CD4-positive, alpha-beta T cell treated with Interleukin-2 at 100 ng/mL for 4 hours (primary cell): ENCODE results near the gene F2.

Source experiments
- DNase-seq: peaks from one replicate; pipeline ENCODE4 v3.0.0-alpha.2; 2020; ENCODE audit warnings: low spot score

The F2 gene

DNA sequence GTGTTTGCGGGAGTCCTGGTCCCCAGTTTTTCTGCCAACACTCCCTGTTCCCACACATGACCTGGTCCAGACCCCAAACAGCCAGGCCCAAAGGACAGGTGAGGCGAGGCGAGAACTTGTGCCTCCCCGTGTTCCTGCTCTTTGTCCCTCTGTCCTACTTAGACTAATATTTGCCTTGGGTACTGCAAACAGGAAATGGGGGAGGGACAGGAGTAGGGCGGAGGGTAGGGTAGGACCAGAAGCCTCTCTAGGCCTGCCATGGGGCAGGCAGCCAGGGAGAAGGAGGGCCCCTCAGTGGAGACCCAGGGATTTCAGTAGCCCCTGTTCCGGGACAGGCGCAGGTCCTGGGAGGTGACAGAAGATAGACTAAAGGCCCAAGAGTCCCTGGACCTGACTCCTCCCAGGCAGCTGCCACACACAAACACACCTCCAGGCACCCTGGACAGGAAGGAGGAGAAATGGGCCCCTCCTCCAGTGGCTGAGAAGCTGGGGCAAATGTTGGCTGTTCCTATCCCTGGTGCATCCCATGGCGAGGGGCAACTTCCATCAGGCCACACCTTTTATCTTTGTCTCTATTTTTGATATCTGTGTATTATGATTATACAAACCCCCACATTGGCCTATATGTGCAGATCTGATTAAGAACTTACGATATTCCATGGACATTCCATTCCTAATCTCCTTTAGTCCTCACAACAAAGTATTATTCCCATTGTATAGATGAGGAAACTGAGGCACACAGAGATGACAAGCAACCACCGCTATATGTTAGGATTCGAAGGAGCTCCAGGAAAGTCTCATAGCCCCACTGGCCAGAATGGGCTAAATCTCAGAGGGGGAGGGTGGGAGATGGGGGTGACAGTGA lies 626 bp upstream of the F2 start:
- no peak for DNase-seq

GRCh38 chr11:46719543-46720218 lies 668 bp downstream of the F2 start:
- DNase-seq: no peak

DNA sequence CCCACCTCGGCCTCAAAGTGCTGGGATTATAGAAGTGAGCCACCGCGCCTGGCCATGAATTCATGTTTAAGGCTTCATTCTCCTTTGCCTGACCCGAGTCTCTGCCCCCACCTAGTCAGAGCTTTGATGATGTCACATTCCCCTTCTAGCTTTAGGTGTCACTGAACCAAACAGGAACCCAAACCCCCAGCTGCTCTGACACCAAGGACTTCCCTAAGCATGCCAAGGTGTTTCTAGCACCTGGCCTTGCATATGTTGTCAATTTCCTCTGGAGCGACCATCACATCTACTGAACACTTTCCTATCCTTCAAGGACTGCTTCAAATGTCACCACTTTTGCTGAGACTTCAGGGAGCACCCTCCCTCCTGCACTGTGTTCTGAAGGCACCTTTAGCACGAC lies 2.3 kb downstream of the F2 start:
- no peak for DNase-seq

DNA sequence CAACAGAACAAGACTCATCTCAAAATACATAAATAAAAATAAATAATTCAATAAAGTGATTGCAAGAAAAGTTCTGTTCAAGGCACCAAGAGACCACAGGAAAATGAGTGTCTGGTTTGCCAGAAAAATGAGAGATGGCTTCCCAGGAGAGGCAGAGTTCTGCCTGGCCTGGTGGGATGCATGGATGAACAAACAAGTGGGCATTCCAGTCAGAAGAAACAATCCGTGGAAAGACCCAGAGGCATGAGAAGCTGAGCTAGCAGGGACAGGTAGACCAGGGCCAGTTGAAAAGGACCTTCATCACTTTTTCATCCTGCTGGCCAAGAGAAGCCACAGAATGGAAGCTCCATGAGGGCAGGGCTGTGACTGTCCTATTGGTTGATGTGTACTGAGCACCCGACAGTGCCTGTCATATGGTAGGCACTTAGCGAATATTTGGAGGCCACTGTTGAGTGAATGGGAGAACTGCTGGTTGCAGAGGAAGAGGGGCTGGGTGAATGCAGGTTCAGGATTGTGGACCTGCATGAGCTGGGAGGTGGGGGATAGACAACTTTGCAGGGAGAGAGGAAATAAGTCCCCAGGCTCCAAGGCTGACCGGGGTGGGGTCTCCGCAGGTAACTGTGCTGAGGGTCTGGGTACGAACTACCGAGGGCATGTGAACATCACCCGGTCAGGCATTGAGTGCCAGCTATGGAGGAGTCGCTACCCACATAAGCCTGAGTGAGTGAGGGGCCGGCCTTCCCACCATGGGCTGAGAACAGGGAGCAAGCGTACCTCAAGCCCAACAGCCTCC lies 3.7 kb downstream of the F2 start:
- DNase-seq: no peak

- no peak for DNase-seq
Observed at GRCh38 chr11:46723359-46723680, 4.3 kb downstream of the F2 start.

- no peak for DNase-seq
Observed at GRCh38 chr11:46724088-46724487, 5.1 kb downstream of the F2 start.

DNA sequence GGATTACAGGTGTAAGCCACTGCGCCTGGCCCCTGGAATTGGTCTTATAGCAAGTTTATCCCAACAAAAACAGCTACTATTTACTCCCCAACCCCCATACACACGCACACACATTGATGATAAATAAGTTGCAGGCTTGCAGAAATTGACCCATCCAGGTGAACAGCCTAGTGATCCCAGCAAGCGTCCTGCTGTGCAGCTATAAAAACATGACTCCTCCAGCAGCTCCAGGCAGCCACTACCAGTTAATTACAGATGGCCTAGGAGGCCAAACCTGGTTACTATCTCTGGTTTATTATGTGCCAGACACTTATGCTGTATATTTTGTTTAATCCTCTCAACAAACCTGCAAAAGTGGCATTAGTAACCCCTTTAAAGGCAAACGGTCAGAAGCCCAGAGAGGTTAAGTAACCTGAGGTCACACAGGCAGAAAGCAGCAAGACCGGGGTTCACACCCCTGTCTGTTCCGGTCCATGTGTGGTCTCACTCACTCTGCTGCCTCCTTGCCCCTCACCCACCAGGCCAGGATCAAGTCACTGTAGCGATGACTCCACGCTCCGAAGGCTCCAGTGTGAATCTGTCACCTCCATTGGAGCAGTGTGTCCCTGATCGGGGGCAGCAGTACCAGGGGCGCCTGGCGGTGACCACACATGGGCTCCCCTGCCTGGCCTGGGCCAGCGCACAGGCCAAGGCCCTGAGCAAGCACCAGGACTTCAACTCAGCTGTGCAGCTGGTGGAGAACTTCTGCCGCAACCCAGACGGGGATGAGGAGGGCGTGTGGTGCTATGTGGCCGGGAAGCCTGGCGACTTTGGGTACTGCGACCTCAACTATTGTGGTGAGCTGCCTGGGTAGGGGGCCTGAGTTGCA lies 6.6 kb downstream of the F2 start:
- no peak for DNase-seq

DNA sequence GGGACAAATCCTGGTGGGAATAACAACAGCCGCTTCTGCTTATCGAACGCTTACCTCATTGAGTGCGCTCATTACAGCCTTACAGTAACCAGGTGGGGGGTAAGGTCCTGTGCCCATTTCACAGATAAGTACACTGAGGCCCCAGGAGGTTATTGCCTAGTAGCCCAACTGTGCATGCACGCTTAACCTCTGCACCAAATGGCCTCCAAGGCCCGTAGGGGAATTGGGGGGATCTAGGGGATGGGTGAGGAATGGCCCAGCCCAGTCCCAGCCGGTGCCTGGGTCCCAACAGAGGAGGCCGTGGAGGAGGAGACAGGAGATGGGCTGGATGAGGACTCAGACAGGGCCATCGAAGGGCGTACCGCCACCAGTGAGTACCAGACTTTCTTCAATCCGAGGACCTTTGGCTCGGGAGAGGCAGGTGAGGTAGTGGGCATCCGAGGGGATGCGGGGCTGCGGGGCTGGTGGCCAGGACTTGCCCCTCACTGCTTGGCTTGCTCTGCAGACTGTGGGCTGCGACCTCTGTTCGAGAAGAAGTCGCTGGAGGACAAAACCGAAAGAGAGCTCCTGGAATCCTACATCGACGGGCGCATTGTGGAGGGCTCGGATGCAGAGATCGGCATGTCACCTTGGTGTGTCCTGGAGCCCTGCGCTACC lies 7.3 kb downstream of the F2 start:
- no peak for DNase-seq

DNA sequence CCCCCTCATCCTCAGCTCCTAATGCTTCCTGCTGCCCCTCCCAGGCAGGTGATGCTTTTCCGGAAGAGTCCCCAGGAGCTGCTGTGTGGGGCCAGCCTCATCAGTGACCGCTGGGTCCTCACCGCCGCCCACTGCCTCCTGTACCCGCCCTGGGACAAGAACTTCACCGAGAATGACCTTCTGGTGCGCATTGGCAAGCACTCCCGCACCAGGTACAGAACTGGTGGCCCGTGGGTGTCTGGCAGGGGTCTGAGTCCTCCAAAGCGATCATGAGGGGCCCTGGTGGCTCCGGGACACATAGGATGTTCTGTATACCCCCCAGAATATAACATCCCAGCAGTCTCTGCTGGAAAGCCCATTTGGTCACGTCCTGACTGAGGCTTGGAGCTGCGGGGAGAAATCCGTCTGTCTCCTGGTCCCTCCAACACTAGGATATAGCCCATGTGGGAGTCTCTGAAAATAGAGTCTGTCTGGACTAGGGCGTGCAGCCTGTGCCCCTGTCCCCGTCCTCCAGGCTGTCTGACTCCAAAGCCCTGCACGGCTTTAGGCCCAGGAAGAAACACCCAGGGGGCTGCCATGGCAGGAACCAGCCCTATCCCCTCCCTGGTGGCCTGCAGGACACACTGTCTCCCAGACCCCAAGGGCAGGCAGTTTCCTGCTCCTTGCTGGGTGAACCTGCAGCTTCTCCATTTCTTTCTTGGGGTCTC lies 9.1 kb downstream of the F2 start:
- no peak for DNase-seq

DNA sequence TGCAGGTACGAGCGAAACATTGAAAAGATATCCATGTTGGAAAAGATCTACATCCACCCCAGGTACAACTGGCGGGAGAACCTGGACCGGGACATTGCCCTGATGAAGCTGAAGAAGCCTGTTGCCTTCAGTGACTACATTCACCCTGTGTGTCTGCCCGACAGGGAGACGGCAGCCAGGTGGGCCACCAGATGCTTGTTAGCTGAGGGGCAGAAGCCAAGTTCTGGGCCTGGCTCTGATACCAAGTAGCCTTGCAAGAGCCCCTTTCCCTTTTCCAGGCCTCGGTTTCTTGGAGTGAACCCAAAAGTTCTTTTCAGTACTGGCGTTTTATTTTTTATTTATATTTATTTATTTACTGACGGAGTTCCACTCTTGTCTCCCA lies 9.6 kb downstream of the F2 start:
- DNase-seq: no peak

GRCh38 chr11:46729110-46730027 lies 10.4 kb downstream of the F2 start:
- no peak for DNase-seq

DNA sequence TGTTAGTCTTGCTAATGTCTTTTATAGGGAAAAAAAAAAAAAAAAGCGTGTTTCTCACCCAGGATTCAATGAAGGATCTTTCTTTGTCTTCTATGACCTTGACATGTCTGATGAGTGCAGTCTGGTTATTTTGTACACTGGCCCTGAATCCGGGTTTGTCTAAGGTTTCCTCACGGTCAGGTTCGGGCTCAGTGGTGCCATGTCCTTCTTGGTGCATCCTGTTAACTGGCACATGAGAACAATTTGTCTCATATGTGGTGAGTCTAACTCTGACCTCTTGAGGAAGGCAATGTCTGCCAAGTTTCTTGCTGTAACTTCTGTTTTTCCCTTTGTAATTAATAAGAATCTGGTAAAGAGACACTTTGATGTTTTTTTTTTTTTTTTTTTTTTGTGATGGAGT lies 12.5 kb downstream of the F2 start:
- DNase-seq: no peak

- DNase-seq: no peak
Observed at GRCh38 chr11:46733234-46733633, 14.2 kb downstream of the F2 start.

DNA sequence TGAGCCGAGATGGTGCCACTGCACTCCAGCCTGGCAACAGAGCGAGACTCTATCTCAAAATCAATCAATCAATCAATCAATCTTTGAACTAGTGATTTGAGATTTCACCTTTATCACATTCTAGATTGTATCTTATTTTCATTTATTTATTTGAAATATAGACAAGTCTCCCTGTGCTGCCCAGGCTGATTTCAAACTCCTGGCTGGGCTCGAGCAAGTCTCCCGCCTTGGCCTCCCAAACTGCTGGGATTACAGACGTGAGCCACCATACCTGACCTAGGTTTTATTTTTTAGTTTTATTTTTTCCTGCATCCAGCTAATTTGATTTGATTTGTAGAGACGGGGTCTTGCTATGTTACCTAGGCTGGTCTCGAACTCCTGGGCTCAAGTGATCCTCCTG lies 17.1 kb downstream of the F2 start:
- DNase-seq: no peak

GRCh38 chr11:46736615-46737014 lies 17.6 kb downstream of the F2 start:
- DNase-seq: no peak

GRCh38 chr11:46737699-46738098 lies 18.7 kb downstream of the F2 start:
- no peak for DNase-seq

DNA sequence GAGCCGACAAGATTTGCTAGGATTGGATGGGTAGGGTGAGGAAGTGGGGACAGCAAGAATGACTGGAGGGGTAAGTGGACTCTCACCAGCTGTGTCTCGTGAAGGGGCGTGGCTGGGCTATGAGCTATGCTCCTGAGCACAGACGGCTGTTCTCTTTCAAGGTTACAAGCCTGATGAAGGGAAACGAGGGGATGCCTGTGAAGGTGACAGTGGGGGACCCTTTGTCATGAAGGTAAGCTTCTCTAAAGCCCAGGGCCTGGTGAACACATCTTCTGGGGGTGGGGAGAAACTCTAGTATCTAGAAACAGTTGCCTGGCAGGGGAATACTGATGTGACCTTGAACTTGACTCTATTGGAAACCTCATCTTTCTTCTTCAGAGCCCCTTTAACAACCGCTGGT lies 19.9 kb downstream of the F2 start:
- no peak for DNase-seq

DNA sequence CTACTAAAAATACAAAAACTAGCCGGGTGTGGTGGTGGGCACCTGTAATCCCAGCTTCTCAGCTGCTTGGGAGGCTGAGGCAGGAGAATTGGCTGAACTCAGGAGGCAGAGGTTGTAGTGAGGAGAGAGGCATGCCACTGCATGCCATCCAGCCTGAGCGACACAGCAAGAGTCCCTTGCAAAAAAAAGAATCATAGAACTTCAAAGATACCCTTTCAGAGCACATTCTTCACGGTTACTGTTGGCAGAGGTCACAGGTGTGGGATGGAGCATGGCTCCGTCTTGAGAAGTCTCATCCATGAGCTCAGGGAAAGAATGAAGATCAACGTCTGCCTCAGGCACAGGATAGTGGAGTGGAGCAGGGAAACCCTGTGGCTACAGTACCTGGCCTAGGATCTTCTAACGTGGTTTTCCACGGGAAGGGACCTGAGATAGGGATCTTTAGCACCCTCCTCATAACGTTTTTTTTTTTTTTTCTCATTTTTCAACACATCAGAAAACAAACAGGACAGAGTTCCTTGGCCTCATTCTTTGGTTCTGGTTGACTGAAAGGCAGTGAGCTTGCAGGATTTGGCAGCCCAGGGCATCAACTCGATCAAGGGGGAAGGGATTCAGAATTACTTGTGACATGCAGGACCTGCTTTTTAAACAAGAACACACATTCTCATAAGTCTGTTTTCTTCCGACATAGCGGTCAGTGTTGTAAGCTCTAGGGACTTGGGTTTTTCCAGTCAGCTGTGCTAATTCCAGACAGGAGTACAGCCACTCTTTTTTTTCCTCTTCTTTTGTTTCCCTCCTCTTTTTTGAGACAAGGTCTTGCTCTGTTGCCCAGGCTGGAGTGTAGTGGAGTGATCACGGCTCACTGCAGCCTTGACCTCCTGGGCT lies 22.8 kb downstream of the F2 start:
- no peak for DNase-seq

DNA sequence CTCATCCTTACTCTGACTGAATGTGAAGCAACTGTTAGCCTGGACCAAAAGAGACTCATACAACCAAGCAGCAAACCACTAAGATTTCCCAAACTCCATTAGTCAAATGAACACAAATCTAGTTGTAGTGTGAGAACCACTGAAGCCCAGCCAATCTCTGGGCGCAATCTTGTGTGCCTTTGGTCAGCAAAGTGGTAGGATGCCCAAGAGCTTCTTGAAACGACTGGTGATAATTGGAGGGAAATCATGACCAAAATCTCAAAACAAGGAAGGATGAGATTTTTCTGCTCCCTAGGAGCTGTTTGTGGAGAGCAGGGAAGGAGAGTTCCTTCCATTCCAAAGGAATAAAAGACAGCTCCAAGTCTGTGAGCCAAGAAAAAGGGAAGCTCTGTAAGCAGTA lies 24.0 kb downstream of the F2 start:
- no peak for DNase-seq
